ENCODE measurements around the gene AFF3. TPM values are rescaled to one million over a fixed set of nuclear protein-coding genes. Genes with fewer than 3 reads are reported as not detected.

Gene AFF3
- total RNA-seq, 1 experiment from 2014 or later: 0.22 TPM

- no peaks in the 10 kb centered on the region for H3K27me3 ChIP-seq (ENCODE audit: insufficient read depth, low read length)
- H2BK15ac ChIP-seq (ENCODE audit: low read depth, low read length): no peak overlapping the region
- H3K4me2 ChIP-seq (ENCODE audit: insufficient read depth, insufficient read length, low read length): no peak overlapping the region
- Mint-ChIP-seq H3K27me3 (ENCODE audit: low read depth) (peaks cover 57% of the 10 kb centered on the region), H3K9me3 (peaks cover 0 to under 1% of the 10 kb centered on the region in 2 experiments; a peak in 1 of 5 replicates), H3K36me3 (ENCODE audit: insufficient read depth in 1 of 3, low read depth in 3 of 3) (no peaks in the 10 kb centered on the region), H3K27ac (no peak overlapping the region; a peak in 1 of 7 replicates), H3K4me1 (no peaks in the 10 kb centered on the region), H3K4me3 (no peak overlapping the region)
- no peak overlapping the region for H2BK20ac ChIP-seq (ENCODE audit: low read depth, low read length, poor library complexity, severe bottlenecking)
- no peak overlapping the region for H2AFZ ChIP-seq (ENCODE audit: low read length)
- no peak overlapping the region for H2AK5ac ChIP-seq (ENCODE audit: insufficient read length, low read length)
- H3T11ph ChIP-seq (ENCODE audit: low read length): no peak overlapping the region
- no peak overlapping the region for H4K8ac ChIP-seq (replicated peaks; ENCODE audit: insufficient read length, low read depth, low read length)
- no peak overlapping the region for H2BK5ac ChIP-seq (ENCODE audit: insufficient read length, low read length)
- no peak overlapping the region for H2BK120ac ChIP-seq (ENCODE audit: low read depth, low read length, poor library complexity, severe bottlenecking)
- no peak overlapping the region for H3K56ac ChIP-seq (ENCODE audit: insufficient read length, low read depth, low read length)
- H3K4me1 ChIP-seq (ENCODE audit: insufficient read depth, low read length): no peaks in the 10 kb centered on the region
- H3K4ac ChIP-seq (ENCODE audit: low read depth, low read length): no peak overlapping the region
- no CpG with 5 or more reads among the region's 5 CpGs for WGBS (ENCODE audit: extremely low coverage, insufficient read length, low lambda C conversion rate)
- H3K23me2 ChIP-seq (ENCODE audit: insufficient read length, low read depth, low read length, poor library complexity, severe bottlenecking): no peaks in the 10 kb centered on the region
- TF ChIP-seq, protein P1, sequence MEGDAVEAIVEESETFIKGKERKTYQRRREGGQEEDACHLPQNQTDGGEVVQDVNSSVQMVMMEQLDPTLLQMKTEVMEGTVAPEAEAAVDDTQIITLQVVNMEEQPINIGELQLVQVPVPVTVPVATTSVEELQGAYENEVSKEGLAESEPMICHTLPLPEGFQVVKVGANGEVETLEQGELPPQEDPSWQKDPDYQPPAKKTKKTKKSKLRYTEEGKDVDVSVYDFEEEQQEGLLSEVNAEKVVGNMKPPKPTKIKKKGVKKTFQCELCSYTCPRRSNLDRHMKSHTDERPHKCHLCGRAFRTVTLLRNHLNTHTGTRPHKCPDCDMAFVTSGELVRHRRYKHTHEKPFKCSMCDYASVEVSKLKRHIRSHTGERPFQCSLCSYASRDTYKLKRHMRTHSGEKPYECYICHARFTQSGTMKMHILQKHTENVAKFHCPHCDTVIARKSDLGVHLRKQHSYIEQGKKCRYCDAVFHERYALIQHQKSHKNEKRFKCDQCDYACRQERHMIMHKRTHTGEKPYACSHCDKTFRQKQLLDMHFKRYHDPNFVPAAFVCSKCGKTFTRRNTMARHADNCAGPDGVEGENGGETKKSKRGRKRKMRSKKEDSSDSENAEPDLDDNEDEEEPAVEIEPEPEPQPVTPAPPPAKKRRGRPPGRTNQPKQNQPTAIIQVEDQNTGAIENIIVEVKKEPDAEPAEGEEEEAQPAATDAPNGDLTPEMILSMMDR (conservative IDR thresholded peaks at IDR 0.05): no peak
- no peak overlapping the region for H4K5ac ChIP-seq (ENCODE audit: insufficient read length, low read depth, low read length)
- H2BK12ac ChIP-seq (ENCODE audit: insufficient read length, low read depth, low read length): no peak overlapping the region
- H3K9me3 ChIP-seq (ENCODE audit: control insufficient read depth, low read depth, low read length): no peaks in the 10 kb centered on the region
- no peak overlapping the region for H3K9ac ChIP-seq (ENCODE audit: extremely low read depth, insufficient read length, low read length)
- DNase-seq: no peak
- H4K91ac ChIP-seq (ENCODE audit: insufficient read length, low read depth, low read length): no peak overlapping the region
- no peak overlapping the region for H3K27ac ChIP-seq (ENCODE audit: insufficient read length, low read depth, low read length)
- H3K14ac ChIP-seq (ENCODE audit: insufficient read depth, low read length): no peak overlapping the region
- no peak overlapping the region for H3K18ac ChIP-seq (ENCODE audit: insufficient read length, low read depth, low read length)
- H3K79me1 ChIP-seq (ENCODE audit: insufficient read depth, low read depth, low read length, poor library complexity, severe bottlenecking): no peaks in the 10 kb centered on the region
- H4K20me1 ChIP-seq (ENCODE audit: control insufficient read depth, insufficient read depth, insufficient read length): no peaks in the 10 kb centered on the region
- H3K23ac ChIP-seq (ENCODE audit: insufficient read length, low read depth, low read length): no peak overlapping the region
- H3K79me2 ChIP-seq (ENCODE audit: insufficient read depth, low read length): no peaks in the 10 kb centered on the region
These were observed 4.4 kb downstream of the AFF3 start for GRCh38 chr2:100137866-100138570.
